Stimulated activated CD8-positive, alpha-beta memory T cell treated with anti-CD3 and anti-CD28 coated beads, Interleukin-15, amount 100 ng/mL, for 48 hours (primary cell): Measurements from ENCODE around the gene ZNF569.
"Not testable (repeated sequence)": the region's sequence is repeated elsewhere in the genome, so short reads cannot be mapped to it uniquely, and the experiment has no call there.

Experiments
- DNase-seq, 2 donors: peaks; one replicate each; pipeline ENCODE4 v3.0.0-alpha.2; 2020; ENCODE audit warnings: low read depth in 2 of 2

The ZNF569 gene

GRCh38 chr19:37401078-37401477 lies 66.2 kb downstream of the ZNF569 start:
- no peak for DNase-seq

- not testable (repeated sequence) for DNase-seq
Measured at GRCh38 chr19:37391399-37391798, 75.8 kb downstream of the ZNF569 start.

- DNase-seq: no peak
Measured at GRCh38 chr19:37389234-37389633, 78.0 kb downstream of the ZNF569 start.

- peak; percentile 94 to 95 for DNase-seq
Measured at GRCh38 chr19:37370880-37371661, 96.2 kb downstream of the ZNF569 start, which contains the start of gene ZNF527. Gene ZNF527 (plus strand): TSS chr19:37371099. CDS start chr19:37374199, 3,100 bp downstream.

- peak in 1 of 2 donors; percentile 2 for DNase-seq
Measured at GRCh38 chr19:37370386-37370879, 96.8 kb downstream of the ZNF569 start.

GRCh38 chr19:37362733-37363132 lies 104.5 kb downstream of the ZNF569 start:
- no peak for DNase-seq

GRCh38 chr19:37361994-37362393 lies 105.2 kb downstream of the ZNF569 start:
- DNase-seq: no peak
